GM18867 (cell line): ENCODE measurements around the gene AASDHPPT.
A peak's percentile ranks its signal among the peaks of the same experiment; 100 is the strongest.

Experiments
- ATAC-seq: cut with Tn5 transposase; IDR thresholded peaks from one replicate; pipeline ENCODE4 v1.9.1; 2021; ENCODE audit warnings: mild to moderate bottlenecking, moderate library complexity; ENCODE audit not compliant: unreplicated experiment

AASDHPPT gene

DNA sequence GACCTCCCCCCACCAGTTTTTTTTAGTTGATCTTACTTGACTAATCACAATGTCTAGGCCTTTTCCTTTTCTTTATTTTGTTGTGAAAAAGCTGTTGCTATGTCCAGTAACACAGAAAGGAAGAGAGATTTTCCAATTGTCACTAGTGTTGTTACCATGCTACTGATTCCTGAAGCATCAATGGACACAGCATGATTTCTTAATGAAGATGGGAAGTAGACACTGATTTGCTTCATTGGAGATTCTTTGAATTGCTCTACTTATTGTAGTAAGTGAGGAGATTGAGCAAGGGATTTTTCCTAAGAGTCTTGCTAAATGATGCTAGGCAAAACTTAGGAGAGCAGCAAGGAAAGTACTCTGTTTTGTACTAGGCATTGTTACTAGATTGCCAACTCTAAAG, 4.6 kb downstream of the AASDHPPT start:
- no peak for ATAC-seq

DNA sequence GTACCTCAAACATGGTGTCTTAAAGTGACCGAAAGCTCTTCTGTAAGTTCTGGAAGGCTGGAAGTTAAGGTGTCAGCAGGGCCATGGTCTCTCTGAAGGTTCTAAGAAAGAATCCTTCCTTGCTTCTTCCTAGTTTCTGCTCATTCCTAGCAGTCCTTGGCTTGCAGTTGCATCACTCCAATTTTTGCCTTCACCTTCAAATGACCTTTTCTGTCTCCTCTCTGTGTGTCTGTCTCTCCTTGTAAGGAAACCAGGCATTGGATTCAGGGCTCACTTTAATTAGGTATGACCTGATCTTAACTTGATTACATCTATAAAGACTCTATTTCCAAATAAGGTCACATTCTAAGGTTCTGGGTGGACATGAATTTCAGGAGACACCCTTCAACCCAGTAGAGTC, 8.7 kb downstream of the AASDHPPT start:
- ATAC-seq, result no peak

DNA sequence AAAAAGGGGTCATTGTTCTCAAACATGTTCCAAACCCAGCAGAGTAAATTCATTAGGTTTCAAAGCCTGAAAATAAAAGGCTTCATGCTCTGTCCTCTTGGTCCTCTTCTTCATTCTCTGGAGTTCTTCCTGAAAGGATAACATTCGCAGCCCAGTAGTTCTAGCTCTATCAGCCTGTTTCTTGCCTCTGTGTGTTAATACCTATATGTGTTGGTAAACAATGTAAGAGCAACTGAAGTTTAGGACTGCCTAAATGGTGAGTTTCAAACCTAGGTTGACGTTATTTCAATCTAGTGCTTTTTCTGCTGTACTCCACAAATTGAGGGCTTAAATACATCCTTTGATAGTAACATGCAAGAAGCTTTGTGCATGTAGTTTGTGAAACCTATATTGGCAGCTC, 9.4 kb downstream of the AASDHPPT start:
- no peak for ATAC-seq

DNA sequence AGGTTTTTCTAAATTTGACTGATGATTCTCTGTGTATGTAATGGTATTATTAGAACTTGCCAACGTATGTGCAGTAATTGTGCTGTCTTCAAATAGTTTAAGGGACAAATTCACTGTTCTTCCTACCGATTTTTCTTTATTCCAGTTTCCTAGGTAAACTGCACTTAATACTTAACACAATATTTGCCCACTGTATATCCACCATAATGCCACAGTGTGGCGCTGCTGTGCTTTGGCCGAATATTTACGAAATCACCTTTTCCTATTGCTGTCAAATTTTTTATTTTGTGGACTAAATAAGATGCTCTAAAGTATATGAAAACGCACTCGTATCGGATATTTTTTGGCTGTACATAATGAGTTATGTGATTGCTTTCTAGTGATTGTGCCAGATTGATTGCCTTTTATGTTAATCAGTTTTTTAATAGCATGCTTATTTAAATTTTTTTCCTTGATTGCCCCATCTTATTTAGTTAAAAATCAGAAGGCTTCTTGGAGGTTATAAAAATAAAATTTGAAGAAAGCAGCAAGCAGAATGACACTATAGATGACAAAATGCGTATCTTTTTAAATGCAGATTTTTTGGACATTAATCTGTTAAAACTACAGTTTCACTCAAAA, 10.5 kb downstream of the AASDHPPT start:
- peak; percentile 29 for ATAC-seq

DNA sequence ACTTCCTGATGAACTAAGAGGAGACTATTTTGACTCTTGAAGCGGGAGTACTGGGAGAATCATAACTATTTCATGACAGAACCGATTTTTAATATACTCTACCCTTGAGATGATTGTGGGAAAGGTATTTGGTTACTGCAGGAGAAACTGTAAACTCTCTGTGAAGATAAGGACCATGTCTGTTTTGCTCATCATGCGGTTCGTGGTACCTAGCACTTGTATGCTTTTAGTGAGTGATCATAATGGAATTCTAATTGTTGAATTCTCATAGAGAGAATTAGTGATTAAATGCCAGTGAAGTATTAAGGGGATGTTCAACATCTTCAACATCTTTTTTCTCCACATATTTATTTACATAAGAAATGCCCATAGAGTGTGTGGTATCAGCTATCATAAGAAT, 11.4 kb downstream of the AASDHPPT start:
- no peak for ATAC-seq

DNA sequence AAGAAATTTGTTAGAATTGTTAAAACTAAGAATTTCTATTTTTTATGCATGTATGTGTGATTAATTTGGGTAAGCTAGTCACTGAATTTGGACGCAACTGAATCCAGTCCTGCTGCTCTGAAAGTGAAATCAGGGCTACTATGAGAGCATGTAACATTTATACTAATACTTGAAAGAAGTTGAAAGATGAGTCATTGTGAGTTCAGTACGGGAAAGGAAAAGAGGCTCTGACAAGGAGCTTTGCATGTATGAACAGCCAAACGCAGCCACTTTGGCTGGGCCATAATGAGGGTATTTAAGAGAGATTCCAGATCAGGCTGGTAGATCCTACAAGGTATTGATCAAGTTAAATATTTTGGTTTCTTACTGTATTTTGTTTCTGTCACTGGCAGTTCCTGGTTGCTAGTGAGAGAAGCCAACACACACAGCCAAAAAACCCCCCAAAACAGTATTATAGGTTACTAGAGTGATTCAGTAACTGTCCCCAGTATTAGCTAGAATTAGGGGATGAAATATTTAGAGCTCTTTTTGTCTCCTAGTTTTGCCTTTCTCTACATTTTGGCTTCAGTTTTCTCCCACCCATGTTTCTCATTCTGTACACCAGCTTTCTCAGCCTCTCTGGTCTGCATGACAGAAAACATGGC, 14.1 kb downstream of the AASDHPPT start:
- ATAC-seq, result peak; percentile 99

DNA sequence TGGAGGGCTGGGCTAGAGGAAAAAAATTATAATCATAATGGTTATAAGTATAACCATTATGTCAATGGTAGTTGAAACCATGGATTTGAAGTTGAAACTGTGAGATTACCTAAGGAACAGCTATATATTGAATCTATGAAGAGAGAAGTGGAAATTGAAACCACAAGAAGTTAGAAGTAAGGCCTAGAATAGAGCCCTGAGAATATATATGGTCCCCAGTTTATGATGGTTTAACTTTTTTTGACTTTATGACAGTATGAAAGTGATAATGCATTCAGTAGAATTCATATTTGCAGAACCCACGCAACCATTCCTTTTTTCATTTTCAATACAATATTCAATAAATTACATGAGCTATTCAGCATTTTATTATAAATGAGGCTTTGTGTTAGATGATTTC, 15.0 kb downstream of the AASDHPPT start:
- peak; percentile 25 for ATAC-seq

DNA sequence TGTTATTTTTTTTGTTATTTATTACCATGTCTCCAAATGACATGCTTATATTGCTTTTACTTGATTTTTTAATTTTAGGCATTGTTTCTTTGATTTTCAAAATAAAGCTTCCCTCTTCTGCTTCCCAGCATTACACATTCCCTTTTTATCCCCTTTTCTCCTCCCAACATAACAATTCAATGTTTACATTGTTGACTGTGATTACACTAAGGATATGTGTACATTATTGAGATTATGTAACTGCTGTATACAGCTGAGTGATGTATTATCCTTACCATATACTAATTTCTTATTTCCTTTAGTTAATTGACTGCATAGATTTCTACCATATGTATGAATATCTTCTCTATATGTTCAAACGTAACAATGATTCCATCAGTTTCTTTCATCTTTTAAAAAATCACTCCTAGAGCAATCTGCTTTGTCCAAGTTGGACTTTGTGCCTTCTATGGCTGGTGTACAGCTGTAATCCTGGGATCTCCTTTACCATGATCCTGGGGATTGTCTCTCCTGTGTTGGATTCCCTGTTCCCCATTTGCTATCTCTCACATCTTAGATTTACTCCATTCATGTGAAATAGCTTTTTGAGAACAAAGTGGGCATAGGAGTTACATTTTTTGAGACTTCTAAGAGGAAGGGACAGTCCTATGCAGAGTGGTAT, 21.6 kb downstream of the AASDHPPT start:
- ATAC-seq, result no peak

DNA sequence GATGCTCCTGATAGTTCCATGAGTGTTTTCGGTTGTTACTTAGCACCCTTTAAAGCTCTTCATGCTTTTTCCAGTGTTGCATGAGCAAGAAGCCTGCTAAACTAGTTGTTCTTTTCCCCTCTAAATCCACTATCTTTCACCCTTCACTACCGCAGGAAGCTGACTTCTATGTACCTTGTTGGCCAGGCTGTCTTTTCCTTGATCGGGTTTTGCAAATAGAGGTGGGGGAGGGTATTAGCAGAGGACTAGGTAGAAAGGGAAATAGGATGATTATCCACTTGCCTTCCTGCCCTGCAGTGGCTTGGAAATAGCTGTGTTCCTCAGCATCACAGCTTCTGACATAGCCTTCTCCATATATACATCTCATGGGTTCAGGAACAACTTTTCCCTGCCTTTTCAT, 23.9 kb downstream of the AASDHPPT start:
- no peak for ATAC-seq

DNA sequence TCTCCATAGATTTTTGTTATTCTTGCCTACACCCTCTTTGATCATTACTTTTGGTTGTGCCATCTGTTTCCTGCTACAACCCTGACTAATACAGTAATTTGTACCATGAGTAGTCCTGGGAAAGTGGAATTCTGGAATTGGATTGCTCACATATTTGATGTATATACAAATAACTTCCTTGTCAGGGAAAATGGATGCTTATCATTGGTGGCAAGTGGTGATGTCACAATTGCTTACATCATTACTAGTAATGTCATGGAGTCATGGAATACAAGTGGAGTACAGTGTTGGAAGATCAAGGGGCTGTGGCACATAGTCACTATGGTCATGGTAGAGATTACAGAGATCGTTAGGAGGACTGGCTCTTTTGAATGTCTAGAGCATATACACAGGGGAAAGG, 24.4 kb downstream of the AASDHPPT start:
- ATAC-seq, result no peak

DNA sequence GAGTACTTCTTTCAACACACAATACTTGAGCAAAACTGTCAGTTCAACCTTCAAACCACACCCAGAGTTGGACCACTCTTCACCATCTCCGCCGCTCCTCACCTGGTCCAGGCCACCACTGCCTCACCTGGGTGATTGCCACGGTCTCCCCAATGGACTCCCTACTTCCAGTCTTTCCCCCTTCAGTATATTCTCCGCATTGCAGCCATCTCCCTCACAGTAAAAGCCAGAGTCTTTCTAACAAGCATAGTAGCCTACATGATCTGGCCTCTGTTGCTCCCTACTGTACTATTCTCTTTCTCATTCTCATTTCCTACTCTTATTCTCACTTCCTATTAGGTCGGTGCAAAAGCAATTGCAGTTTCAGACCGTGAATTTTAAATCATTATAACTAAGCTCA, 28.5 kb downstream of the AASDHPPT start:
- peak; percentile 58 for ATAC-seq

DNA sequence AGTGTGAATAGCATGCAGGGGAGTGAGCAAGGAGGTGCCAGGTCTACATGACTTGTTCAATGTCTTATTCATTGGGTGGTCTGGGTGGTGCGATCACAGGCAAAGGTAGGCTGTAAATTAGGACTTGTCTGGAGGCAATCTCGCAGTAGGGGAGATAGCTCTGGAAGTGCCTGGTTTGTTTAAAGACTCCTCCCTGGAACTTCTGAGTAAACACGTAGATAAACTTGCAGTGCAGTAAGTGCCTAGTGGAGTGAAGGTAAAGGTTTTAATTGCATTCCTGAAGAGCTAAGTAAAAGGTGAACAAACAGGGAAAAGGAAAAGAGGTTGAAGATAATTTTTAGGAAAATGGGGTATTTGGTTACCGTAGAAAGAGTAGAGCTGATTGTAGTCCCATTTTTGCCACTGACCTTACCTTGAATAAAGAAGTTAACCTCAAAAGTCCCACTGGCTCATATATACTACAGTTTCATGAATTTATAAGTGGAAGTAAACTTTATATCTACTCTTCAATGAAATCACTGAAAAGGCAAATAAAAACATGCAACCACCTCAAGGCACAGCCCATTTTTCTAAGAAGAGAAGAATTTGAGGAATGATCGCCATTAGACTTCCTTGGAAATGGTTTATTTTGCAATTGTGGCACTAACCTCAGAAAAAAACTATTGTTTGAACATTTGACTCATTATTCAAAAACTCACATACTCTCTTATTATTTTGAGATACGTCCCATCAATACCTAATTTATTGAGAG, 44.3 kb downstream of the AASDHPPT start:
- no peak for ATAC-seq

DNA sequence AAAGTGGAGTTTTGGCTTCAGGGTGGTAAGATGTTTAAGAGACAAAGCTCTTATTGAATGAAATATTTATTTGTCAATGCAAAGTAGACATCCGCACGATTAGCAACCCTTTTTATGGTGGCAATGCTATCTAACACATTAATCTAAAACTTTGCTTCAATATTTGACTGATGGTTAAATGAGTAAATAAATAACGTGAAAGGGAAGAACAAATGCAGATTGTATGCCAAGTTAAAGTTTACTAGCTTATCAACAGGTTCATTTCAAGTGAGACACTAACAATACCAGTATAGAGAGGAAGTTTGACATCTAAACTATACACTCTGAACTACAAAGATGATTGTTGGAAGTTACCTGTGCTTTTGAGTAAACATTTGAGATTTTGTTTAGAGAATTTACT, 50.1 kb downstream of the AASDHPPT start:
- ATAC-seq, result no peak

DNA sequence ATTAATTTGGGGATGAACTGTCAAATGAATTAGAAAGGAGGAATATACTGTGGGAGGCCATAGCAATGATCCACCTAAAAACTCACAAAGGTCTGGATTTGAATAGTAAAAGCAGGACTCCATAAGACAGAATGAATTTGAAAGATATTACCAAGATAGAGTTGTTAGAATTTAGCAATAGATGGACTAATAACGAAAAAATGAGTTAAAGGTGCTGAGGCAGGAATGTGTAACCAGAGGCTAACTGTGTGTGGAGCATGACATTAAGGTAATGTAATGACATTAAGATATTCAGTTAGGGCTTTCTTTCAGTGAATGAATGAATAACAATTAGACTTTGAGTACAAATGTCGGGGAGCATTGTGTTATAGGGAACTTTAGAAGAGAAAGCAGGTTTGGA, 51.3 kb downstream of the AASDHPPT start:
- no peak for ATAC-seq

DNA sequence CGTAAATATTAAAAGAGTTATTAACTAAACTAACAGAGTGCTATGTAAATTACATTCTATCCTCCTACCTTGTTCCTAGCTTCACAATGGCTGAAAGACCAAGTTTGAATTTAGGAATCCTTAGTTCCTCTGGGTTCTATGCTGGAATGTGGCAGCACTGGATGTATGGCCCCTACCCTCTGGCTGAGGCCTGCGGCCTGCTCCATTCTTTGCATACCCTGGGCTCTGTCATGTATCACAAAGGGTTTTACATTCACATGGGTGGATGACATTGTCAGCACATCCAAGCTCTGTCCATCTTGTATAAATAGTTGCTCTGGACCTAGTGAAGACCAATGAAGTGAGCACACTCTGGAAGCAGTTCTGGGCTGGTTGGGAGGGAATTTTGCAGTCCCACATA, 54.5 kb downstream of the AASDHPPT start:
- no peak for ATAC-seq

DNA sequence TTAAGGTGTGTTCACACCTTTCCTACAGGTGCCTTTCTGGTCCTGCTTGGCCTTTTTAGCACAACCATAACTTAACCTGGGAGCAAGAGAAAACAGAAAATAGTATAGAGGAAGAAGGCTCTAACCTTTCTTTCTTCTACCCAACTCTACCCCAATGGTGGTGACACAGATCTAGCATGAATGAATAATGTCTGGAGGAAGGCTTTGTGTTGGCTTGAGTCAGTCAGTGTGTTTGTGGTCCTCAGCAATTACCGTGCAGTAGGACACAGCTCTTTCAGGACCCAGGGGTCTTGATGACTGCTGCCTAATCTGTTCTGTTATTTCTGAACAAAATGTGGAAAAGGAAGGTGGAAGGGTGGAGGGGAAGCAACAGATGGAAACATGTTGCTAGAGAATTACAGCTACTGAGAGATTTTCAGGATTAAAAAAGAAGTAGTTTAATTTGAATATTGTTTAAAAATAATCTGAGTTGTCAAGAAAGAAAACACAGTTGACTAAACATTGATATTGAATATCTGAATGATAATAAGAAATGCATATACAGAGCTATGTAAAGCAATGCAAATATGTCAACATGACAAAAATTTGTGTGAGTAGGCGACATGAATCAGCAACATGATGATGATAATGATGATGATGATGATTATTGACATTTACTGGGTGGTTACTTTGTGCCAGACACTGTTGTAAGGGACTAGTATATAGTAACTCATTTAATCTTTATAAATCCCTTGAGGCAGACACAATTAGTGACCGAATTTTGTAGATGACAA, 55.3 kb downstream of the AASDHPPT start:
- no peak for ATAC-seq

DNA sequence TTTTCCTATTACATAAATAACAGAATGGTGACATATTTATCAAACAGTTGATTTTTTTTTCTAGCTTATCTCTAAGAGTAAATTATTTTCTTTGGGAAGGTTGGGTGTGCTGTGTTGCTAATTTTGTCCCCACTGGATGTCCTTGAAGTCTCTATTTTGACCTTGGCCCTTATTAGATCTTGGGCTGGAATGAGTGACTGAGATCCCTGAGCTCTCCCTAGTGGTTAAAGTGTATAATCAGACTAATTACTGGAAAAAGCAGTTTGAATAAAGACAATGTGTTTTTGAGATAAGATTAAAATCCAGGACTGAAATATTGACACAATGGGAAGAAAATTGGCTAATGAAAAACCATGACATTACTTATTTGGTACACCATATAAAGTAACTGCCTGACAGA, 56.1 kb downstream of the AASDHPPT start:
- ATAC-seq, result no peak

DNA sequence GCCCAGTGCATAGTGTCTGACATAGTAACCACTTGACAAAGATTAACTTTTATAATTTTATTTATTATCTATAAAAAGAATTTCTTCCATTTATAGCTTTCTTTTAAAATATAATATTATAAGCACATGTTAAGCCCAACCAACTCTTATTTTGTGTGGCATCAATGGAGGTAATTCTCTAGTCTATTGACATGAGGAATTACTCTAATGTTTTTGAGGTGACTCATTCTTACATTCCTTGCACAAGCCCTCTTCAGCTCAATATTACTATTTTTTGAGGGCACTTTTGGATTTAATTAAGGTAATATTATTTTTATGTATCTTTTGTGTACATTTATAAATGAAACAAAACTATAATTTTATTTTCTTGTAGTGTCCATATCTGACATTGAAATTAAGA, 59.6 kb downstream of the AASDHPPT start:
- no peak for ATAC-seq

DNA sequence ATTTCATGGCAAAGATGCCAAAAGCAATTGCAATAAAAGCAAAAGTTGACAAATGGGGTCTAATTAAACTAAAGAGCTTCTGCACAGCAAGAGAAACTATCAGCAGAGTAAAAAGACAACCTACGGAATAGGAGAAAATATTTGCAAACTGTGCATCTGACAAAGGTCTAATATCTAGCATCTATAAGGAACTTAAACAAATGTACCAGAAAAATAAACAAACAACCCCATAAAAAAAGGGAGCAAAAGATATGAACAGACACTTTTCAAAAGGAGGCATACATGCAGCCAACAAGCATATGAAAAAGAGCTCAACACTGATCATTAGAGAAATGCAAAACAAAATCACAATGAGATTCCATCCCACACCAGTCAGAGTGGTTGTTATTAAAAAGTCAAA, 60.3 kb downstream of the AASDHPPT start:
- ATAC-seq, result no peak
